Left forelimb (tissue), 1 donor: ENCODE measurements around the gene FOSL1.
A peak's percentile ranks its signal among the peaks of the same experiment; 100 is the strongest.

Source experiments
- DNase-seq: peaks from one replicate; pipeline ENCODE4 v3.0.0-alpha.2; 2018; ENCODE audit warnings: low spot score

Gene FOSL1

DNA sequence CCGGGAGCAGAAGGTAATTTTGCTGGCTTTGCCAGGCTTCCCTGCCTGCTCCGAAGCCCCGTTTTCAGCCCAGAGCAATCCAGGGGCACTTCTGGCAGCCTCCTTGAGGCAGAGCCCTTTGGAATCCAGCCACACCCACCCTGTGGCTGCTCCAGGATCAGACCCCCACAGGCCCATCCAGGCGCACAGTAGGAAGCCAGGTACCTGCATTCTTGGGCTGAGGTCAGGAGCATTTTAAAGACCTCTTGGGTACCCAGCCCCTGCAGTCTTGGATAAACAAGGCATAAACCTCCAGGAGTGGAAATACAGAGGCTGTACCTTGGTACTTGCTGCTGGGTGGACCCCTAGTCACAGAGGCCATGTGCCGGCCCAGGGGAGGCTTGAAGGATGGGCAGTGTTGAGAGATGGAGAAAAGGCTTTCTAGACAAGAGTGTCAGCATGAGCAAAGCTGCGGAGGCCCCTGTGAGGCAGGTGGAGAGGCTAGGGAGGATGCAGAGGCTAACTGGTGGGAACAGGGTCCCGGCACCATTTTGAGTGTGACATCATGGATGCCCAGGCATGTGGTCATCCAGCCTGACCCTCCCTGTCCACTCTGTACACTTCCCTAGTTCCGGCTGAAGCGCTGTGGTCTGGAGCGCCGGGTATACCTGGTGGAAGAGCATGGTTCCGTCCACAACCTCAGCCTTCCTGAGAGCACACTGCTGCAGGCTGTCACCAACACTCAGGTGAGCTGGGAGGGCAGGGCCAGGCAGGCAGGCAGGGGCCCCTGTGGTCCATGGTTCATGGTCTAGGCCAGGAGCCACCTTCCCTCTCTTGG is 36.1 kb downstream of the FOSL1 start:
- DNase-seq = peak; percentile 55

DNA sequence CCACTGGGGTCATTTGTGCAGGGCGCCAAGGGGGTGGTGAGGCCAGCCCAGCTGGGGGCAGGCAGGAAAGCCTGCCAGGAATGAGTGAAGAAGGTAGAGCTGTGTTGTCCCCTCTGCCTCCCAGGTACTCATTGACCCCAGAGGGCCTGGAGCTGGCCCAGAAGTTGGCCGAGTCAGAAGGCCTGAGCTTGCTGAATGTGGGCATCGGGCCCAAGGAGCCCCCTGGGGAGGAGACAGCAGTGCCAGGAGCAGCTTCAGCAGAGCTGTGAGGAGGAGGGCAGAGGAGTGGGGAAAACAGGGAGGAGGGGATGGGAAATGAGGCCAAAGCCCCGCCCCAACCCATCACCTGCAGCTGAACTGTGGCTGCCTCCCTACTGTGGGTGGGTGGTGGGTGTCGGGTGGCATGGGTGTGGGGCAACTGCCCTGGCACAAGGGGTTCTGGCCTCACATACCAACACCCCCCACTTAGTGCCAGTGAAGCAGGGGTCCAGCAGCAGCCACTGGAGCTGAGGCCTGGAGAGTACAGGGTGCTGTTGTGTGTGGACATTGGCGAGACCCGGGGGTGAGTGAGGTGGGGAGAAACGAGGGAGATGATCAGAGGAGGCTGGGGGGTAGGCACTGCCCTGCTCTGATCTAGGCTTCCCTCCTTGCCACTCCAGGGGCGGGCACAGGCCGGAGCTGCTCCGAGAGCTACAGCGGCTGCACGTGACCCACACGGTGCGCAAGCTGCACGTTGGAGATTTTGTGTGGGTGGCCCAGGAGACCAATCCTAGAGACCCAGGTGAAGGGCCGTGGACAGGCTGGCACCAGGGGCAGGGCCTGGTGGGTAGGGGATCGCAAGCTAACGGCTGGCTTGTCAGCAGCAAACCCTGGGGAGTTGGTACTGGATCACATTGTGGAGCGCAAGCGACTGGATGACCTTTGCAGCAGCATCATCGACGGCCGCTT is 37.0 kb downstream of the FOSL1 start:
- DNase-seq = peak; percentile 63

DNA sequence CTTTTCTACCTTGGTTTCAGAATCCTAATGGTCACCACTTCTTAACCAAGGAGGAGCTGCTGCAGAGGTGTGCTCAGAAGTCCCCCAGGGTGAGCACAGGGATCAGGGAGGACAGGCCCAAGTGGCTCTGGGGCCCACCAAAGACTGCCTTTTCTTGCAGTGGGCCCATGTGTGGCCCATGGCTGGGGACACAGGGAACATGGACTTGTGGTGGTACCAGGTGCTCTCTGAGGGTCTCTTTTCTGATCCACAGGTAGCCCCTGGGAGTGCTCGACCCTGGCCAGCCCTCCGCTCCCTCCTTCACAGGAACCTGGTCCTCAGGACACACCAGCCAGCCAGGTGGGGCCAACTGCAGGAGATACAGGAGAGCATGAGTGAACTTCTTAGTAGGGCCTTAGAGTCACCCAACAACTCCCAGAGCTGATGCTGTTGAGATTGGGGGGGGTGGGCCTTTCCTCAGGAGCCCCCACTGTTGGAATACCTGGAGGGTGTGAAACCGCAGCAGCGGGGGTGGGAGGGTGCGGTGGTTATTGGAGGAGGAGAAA is 37.9 kb downstream of the FOSL1 start:
- DNase-seq = peak; percentile 63

DNA sequence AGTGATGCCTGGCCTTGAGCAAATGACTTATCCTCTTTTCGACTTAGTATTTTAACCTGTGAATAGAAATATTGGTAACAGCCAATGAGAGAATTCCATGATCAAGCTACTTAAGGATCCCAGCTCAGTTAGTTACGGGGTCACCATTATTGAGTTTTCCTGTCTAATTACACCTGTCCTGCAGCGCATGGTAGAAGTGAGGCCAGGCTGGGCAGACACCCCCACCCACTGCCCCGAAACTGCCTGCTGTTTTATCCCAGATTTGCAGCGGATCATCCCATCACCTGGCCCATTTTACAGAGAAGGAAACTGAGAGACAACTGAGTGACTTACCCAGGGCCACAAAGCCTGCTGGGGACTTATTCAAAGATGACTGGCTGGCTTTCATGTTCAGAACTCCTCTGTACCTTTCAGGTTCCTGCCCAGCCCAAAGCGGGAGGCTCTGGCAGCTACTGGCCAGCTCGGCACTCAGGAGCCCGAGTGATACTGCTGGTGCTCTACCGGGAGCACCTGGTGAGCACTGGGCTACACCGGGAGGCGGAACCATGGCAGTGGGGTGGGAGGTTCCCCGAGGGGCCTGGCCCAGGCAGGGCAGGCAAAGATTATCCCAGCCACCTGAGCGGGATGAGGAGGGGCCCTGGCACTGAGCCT is 38.5 kb downstream of the FOSL1 start:
- peak; percentile 55 for DNase-seq

DNA sequence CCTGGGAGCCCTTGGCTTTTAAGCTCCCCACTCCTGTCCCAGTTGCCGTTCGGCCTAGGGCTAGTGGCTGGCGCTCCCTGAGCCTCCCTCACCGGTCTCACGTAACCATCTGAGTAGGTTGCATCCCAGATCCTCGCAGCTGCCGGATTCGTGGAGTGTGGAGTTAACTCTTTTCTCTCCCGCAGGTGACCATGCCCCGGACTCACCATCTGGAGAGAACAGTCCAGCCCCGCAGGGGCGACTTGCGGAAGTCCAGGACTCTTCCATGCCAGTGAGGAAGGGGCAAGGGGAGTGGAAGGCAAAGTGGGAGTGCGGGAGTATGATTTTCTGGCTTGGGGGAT is 39.1 kb downstream of the FOSL1 start:
- no peak for DNase-seq

DNA sequence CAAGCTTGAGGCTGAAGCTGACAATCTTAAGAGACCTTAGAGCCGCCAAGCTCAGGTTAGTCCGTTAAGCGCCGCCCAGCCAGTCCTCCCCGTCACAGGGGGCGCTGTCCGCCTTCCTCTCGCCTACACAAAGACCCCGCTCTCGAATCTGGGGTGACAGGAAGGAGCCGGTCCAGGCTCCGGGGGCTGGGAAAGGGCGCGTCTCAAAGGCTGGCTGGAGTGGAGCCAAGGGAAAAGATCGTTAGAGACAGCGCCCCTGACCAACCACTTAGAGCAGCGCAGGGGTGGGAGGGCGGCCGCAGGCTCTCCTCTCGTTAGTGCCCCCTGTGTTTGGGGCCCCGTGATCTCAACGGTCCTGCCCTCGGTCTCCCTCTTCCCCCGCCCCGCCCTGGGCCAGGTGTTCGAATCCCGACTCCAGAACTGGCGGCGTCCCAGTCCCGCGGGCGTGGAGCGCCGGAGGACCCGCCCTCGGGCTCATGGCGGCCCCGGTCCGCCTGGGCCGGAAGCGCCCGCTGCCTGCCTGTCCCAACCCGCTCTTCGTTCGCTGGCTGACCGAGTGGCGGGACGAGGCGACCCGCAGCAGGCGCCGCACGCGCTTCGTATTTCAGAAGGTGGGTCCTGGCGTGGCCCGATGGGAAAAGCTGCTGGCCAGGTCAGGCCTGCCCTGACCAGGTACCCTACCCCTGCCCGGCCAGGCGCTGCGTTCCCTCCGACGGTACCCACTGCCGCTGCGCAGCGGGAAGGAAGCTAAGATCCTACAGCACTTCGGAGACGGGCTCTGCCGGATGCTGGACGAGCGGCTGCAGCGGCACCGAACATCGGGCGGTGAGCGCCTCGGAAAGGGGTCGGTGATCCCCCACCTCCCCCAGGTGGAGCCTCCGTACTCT is 39.7 kb downstream of the FOSL1 start, which contains the start of gene MUS81:
TSS of gene MUS81 (plus strand) at position 156 of the 887 bp plus-strand sequence. CDS start at position 477, 321 bp downstream.
- DNase-seq = peak; percentile 98

DNA sequence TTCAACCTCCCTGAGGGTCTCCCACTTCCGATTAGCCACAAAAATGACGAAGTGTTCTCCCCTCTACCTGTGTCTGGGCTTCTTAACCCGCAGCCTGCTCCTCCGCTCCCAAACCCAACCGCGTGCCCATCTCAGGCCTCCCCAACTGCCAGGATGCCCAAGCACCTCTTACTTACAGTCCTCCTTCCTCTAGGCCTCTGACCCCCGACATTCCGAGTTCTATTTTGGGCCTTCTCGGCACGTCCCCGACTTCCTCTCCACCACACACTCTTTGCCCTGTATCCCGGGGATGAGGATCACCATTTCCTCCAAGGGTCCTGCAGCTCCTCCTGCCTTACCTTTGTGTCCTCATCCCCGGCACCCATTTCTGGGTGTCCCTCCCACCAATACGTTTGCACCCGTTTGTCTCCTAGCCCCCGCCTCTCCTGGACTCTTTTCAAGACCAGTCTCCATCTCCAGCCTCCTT is 40.3 kb downstream of the FOSL1 start:
- no peak for DNase-seq

DNA sequence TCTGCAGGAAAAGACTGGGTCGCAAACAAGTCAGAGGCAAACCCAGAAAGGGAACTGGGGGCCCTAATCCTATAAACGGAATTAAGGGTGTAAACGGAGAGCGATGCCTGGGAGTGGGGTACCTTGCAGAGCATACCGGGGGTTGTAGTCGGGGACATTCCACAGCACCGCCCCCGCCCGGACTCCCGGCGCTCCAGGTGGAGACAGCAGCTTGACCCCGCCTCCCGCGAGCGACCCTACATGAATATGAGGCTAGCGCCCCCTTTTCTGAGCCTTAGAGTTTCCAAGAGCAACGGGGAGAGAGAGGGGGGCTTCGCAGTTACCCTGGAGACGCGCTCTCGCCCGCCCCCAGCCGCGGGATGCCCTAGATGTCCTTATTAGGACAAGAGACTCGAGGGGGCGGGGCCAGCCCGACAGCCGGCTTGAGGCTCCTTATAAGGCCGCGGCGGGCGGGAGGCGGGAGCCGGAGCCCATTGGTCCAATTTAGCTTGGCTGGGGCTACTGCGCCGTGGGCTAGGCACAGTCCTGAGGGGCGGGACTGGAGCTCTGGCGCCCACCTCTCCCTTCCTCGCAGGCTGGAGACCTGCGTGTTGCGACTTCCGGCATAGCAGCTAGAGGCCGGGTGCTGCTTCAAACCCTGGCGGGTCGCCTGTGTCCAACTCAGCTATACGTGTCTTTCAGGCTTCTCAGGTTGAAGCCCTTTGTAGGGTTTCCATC is 40.9 kb downstream of the FOSL1 start:
- DNase-seq = peak; percentile 97

DNA sequence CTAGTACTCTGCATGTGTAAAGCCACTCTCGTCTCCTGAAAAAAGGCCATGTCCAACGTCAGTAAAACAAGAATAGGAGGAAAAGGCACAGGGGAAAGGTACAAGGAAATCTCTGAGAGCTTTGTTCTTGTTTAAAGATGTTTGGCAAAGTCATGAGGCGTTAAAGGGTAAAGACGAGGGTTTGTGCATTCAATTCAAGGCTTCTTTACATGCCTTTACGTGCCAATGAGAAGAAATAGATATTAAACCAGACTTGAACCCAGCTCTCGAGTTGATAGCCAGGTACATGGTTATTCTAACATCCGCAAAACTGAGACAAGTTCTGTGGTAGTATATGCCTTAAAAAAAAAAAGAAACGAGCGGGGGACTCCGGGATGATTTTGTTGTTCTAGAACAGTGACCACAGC is 41.5 kb downstream of the FOSL1 start:
- DNase-seq = no peak

DNA sequence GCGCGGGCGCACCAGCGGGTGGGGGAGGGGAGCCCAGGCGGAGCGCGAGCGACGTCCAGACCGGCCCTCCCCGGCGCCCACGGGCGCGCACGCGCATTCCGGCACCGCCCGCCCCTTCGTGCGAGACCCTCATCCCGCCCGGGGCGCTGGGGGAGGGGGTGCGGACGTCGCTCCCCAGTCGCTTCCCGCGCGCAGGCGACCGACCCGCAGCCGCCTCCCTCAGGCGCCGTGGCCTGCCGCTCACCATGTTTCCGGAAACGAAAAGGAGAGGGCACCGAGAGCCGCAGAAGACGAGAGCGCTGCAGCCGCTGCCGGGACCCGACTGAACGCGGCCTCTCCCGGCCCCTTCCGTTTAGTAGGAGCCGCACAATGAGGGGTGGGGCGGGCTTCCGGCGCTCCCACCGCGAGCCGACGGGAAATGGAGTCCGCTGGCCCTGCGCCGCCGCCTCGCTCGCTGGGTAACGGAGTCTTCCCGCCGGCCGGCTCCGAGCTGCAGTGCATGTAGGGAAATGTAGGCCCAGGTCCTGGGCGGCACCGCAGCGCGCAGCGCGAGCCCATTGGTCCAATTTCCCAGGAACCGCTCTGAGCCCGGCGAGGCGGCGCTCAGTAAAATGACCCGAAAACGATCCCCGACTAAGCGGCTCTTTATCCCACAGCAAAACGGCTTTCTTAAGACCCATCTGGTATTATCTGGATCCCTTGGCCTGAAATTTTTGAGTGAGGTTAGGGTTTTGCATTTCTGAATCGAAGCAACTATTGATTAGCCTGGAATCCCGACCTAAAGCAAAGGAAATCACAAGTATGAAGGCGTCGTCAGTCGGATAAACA is 42.1 kb downstream of the FOSL1 start, which contains the start of gene CFL1:
TSS of gene CFL1 (minus strand) at position 328 of the 828 bp plus-strand sequence. CDS start at position 247, 81 bp downstream.
- peak; percentile 99 for DNase-seq

DNA sequence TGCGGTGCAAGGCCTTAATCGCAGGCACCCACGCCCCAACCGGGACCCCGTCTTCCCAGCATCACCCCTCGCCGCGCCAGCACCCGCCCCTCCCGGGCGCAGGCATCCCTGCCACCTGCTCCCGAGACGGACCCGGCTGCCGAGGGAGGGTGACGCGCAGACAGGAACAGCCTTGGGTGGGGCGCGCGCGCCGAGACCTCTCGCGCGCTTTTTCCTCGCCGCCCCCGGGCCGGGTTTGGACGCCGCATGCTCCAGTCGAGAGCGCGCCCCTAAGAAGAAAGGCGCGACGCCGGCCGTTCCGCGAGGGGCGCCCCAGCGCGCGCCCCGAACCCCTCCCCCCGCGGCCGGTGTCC is 42.7 kb downstream of the FOSL1 start:
- DNase-seq = peak; percentile 75

DNA sequence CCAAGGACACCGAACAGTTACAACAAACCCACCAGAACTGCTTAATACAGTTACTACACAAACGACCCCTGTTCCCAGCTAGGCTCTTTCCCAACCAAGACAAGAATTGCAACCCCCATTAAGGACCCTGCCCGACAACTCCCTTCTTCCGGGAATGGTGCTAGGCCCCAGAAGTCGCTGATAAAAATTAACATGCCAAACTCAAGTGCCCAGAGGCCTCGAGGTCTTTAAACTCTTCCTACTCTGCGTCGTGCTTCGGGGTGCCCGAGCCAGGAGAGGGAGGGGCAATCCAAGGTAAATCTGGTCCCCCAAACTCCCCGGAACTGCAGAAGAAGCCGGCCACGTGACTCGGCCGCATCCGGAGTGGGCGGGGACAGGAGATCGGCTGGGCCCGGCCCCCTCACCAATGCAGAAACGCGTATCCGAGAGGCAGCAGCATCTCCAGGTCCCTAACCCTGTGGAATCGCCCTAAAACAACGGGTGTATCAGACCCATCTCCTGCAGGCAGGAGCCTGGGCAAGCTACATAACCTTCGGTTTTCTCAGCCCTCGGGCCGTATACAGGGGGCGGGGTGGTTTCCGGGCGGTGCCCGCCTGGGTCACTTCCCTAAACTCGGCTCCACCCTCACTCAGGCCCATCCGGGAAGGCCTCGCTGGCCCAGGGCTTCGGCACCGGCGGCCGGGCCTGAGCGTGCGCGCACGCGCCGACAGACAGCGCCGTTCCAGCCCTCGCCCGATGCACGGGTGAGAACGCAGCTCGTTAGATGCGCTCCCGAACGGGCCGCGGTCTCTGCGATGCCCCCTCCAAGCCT is 43.3 kb downstream of the FOSL1 start:
- DNase-seq = peak; percentile 88

DNA sequence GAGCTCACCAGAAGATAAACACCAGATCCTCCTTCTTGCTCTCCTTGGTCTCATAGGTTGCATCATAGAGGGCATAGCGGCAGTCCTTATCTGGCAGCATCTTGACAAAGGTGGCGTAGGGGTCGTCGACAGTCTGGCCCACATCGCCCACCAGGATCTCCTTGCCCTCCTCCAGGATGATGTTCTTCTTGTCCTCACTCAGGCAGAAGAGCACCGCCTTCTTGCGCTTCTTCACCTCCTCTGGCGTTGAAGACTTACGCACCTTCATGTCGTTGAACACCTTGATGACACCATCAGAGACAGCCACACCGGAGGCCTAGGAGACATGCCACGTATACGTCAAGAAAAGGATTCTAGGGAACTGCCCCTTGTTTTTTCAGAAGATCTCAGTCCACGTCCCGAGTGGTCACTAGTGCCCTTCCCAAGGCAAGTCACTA is 44.2 kb downstream of the FOSL1 start:
- no peak for DNase-seq

DNA sequence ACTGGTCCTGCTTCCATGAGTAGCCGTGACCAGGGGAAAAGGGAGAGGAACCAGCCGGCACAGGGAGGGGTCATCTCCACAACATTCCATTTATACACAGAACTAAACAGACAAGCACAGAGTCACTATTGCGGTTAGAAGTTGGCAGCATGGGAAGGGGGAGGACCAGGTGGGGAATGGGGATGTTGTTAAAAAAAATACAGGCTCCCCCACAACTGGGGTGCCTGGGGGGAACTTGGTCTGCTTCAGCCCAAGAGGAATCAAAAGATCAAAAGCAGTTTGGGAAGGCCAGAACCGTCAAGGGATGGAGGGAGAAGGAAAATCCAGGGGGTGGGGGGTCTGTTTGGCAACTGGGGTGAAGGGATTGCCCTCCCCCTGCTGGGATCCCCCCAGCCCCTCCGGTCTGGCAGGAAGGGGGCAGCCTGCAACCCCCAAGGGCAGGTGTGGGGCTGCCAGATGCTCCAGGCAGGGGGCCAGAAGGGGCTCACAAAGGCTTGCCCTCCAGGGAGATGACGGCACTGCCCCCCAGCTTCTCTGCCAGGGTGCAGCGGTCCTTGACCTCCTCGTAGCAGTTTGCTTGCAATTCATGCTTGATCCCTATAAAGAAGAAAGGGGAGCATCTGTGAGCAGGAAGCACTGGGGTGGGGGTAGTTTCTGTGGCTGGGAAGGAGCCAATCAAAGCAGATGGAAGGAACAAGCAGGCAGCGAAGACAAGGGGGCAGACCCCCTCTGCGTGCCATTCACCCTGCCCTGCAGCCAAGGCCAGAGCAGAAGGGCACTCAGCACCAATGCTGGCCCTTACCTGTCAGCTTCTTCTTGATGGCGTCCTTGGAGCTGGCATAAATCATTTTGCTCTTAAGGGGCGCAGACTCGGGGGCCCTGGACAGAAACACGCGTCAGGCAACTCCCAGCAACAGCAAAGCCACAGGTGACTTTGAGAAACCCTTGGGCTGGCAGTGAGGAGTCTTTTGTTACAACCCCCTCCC is 45.0 kb downstream of the FOSL1 start:
- DNase-seq = no peak

DNA sequence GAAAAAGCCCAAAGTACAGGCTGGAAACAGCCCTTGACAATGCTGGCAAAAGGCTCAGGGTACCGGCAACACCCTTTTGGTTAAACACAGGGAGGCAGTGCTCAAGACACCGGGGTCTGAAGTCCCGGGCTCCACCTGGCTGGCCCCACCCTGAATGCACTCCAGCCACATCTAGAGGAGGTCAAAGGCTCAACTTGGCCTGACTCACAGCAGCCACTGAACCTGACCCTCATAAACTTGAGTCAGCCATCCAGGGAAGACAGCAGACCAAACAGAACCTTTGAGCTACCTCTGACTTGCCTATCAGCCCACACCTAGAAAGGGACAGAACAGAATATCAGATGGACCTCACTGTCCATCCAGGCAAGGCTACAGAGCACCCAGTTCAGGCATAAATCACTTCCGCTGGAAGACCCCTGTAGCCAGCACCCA is 46.0 kb downstream of the FOSL1 start:
- DNase-seq = no peak

DNA sequence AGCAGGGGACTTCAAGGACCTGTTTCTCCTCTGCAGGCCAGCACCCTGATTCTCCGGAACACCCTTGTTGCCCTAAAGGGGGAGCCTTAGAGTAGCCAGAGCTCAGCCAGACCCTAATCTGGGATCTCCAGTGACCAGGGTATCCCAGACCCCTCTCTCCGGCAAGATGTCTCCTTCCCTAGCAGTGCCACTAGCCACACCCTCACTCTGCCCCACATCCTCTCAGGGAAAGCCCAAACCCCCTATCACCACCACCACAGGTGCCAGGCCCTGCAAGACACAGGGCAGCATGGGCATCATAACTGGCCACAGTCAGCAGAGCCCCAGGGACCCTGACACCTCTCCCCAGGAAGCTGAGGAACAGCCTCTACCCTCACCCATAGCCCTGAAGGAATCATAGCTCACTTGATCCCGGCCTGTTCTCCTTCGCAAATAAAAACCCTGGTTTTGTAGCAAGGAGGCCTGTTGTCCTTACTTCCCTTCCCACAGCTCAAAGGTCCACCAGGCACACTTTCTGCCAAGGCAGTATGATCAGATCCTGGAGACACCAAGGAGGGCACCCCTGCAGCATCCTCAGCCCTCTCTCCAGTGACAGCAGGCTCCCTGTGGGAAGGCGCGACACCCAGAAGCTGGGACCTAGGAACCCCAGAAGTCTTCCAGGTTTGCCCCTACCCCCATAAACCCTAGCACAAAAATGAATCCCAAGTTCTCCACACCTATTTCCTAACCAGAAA is 46.8 kb downstream of the FOSL1 start:
- DNase-seq = no peak
